ENCODE measurements around the gene KCNK17.

The KCNK17 gene, protein sequence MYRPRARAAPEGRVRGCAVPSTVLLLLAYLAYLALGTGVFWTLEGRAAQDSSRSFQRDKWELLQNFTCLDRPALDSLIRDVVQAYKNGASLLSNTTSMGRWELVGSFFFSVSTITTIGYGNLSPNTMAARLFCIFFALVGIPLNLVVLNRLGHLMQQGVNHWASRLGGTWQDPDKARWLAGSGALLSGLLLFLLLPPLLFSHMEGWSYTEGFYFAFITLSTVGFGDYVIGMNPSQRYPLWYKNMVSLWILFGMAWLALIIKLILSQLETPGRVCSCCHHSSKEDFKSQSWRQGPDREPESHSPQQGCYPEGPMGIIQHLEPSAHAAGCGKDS

DNA sequence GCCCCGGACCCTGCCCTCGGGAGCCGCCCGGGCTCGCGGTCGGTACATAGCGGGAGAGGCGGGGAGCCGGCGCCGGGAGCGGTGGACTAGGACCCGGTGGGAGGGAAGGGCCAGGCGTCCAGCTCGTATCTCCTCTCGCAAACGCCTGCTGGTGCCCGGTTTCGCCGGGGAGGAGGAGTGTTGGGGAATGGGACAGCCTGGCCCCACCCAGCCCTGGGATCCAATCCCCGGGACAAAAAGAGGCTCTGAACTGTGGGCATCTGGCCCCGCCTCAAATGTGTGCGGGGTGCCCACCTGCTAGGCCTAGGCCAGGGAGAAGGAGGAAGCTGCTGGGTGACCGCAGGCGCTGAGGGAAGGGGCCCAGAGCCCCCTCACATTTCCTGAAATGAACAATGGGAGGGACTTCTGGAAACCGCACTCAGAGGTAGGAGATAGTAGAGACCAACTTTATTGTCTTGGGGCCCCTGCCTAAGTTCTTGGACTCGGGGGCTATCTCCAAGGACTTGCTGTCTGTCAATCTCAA, at the start of gene KCNK17:
Gene KCNK17 (minus strand): TSS at position 147 of the 523 bp plus-strand sequence. CDS start 99 bp downstream, at position 48.
- DNase-seq (ENCODE audit: low read depth) = no peak

DNA sequence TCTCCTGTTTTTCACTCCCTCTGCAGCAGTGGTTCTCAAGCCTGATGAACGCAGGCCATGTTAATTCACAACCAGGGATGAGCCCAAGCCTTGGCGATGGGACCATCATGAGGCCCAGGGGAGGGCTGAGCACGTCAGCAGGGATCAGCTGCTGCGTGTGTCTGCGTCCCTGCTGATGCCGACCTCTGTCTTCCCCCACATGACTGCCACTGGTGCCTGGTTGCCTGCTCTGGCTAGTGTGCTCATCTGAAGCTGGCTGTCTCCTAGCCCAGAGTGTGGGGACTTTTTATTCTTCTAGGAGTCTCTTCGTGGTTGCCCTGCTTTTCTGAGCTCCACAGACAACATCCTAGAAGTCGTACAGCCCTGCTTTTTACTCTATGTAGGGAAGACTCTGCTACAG, 49.1 kb upstream of the KCNK17 start:
- no peak for DNase-seq (ENCODE audit: low read depth)

DNA sequence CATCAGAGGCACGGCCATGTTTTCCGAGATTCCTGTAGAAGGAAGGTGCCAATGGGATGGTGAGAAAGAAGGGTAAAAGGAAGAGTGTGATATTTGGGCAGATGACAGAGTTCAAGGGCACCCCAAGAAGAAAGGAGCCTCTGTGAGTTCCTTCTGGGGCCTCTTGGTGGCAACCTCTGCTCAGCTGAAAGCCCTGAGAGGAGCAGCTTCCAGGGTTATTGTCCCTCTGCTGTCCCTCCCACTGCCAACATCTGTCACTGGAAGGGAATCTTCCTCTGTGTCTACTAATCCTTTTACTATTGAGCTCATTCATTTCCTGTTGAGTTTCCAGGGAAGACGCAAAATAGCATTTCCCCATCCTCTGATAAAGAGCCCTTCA, 48.3 kb upstream of the KCNK17 start:
- no peak for DNase-seq (ENCODE audit: low read depth)

DNA sequence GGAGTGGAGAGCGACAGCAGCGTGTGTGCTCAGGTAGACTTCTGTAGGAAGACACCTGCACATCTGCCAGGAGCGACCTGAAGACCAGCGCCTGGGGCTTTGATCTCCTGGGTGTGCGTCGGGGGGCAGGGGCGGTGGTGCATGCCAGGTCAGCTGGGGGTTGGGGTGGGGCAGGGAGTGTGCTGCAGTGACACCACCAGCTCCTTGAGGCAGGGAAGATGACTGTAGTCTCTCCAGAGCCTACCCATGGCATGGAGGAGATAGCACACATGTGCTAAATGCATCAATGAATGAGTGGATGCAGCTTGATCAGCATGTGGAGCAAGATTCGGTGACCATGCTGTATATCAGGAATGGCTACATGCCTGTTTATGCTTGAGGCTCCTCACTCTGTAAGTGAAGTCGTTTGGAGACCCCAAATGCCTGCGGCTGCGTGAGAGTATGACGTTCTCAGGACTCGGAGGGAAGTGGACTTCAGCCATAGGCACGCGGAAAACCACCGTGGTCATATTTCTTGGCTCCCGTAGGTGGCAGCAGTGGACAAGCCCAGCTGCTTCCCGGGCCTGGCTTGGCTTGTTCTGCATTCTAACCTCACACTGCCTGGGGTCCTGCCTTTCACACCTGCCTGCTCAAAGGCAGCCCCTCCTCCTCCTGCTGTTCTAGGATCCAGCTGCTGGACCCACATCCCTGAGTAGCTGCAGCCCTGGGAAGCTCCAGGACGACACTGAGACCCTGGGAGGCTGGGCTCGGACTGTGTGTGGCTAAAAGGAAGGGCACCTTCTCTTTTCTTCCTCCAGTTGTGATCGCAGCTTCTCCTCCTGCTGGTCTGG, 47.7 kb upstream of the KCNK17 start:
- DNase-seq (ENCODE audit: low read depth) = peak; percentile 27

DNA sequence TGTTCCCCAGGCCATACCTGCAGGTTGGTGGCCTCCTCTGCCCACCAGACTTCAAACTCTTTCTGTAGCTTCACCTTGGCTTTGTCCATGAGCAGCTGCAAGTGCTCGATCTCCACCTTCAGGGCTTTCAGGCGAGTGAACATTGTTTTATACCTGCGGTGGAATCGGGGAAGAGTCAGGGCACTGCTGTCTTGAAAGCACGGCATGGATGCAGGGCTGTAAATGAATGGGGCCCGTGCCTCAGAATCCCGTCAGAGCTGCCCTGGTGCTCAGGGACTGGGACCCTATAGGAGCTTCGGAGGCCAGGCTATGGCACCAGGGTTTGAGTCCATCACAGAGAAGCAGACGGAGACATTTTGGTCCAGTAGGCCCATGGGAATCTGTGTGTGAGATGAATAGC, 46.2 kb upstream of the KCNK17 start:
- no peak for DNase-seq (ENCODE audit: low read depth)

DNA sequence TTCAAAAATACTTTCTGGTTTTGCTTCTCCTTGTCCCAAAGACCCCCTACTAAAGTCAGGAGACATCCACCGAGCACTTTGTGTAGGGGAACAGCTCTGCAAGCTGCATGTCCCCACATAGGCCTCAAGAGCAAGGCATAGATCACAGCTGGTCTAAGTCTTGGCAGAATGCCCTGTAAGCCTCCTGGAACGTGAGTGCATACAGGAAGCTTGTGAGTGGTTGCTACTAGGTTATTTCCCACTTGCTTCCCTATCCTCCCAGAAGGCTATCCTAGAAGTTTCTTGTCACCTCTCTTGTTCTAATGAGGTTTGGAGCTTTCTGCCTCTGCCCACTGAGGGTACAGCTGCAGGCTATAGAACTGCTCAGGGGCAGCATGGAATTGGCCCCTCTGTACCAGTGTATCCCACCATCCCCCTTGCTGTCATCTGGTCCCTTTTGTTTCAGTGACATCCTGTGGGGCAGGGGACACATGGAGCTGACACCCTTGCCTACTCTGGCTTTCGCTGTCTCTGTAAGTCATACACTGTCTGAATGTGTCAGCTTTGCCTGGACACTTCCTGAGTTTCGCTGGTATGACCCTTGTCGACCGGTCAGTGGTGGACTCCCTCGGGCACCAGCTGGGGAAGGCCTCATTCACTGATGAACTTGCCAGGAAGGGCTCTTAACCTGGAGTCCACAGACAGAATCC, 43.9 kb upstream of the KCNK17 start:
- DNase-seq (ENCODE audit: low read depth) = peak; percentile 13

DNA sequence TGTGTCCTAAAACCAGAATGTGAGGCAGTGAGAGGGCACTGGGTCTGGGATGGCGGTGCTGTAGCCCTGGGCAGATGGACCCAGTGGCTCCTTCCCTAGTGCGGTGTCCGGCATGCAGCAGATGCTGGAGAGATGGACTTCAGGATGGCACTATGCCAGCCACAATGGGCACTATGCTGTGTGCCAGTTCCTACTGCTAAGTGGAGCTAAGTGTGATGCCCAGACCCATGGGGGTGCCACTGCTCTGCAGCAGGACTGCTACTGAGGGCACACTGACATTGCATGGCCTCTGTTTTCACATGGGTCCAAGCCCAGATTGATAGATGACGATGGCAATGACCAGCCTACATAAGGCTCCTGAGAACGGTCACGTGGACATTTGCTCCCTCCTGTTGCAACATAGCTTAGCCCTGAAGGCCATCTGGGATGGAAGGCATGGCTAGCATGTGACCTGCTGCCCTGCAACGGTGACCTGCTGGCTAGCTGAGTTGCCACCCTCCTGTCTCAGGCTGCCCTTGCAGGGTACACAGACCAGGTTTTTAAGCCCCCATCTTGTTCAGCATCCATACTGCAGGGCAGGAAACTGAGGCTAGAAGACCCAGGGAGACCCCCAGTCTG, 39.6 kb upstream of the KCNK17 start:
- no peak for DNase-seq (ENCODE audit: low read depth)

DNA sequence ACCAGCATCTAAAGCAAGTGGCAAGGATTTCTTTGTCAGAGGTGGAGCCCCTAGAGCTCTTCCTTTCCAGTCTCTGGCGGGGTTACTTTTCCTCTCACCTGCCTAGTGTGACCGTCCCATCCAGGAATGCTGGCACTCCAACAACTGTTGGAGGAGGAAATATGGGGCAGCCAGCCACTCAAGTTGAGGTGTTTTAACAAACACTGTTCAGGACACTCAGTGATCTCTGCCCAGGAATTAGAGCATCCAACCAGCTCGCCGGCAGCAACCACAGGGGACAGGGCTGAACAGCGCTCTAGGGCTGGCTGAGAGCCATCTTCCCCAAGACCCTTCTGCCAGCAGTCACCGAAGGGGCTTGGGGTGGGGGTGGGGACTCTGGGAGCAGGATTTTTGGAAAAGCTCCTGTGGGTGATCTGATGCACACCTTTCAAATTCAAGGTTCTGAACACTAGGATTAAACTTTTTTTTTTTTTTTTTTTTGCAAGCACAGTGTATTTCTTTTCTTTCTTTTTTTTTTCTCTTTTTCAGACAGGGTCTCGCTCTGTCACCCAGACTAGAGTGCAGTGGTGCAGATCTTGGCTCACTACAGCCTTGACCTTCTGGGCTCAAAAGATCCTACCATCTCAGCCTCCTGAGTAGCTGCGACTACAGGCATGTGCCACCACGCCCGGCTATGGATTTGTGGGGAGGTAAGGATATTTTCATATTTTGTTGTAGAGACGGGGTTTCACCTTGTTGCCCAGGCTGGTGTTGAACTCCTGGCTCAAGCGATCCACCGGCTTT, 36.7 kb upstream of the KCNK17 start:
- DNase-seq (ENCODE audit: low read depth) = no peak

DNA sequence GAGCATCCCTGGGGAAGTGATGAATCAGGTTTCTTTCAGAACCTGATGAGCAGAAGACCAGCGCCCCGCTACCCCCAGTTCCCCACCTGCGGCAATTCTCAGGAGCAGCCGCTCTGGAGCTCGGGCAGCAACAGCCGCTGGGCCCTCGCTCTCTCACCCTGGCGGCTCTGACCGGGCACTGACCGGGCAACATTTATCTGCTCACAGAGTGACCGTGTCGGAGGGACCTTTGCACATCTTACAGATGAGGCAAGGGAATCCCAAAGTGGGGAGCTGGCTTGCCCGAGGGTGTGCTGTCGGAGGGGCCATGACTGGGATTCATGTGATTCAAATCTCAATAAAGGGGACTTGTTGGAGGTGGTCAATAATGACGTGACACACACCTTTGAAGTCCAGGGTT, 34.5 kb upstream of the KCNK17 start:
- DNase-seq (ENCODE audit: low read depth) = no peak

DNA sequence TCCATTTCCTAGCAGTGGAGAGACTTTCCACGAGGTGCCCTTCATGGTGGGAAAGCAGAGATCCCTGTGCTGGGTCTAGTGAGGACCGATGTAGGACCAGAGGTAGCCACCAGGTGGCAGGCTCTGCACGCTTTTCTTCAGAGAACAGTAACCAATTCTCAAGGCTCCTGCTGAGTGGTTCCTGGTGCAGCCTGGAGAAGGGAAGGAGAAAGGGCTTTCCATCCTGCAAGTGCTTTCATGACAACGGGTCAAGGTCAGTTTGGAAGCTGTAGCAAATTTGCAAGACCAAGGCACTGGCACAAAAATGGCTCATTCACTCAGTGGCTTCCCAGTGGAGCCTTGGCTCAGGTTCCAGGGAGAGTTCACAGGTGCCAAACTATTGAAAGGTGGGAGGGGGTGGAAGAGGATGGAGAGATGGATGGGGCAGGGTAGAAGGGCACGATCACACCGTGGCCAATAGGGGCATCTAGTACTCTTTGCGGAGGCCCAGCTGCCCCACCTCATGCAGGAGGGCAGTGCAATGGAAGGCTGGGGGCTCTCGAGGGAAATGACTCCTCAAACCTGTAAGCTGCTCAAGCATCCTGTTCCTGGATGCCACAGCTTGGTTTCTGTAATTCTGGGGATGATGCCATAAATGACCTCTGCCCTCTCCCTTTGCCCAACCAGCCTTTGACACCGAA, 33.8 kb upstream of the KCNK17 start:
- peak; percentile 32 for DNase-seq (ENCODE audit: low read depth)

DNA sequence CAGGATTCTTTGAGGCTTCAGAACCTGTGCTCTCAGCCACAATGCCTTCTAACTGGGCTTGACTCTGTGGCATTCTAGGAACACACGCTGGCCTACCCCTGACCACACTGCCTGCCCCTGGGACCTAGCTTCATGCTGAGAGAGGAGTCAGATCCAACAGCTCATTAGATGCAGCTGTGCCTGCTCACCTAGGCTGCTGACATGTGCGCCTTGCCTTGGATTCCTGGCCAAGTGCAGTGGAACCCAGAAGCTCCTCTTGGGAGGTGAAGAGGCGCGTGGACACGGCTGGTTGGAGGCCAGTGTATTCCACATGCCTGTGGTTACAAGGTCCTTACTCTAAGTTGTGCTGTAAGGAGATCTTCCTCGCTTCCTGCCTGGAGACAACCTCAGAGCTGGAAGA, 33.0 kb upstream of the KCNK17 start:
- DNase-seq (ENCODE audit: low read depth) = no peak

DNA sequence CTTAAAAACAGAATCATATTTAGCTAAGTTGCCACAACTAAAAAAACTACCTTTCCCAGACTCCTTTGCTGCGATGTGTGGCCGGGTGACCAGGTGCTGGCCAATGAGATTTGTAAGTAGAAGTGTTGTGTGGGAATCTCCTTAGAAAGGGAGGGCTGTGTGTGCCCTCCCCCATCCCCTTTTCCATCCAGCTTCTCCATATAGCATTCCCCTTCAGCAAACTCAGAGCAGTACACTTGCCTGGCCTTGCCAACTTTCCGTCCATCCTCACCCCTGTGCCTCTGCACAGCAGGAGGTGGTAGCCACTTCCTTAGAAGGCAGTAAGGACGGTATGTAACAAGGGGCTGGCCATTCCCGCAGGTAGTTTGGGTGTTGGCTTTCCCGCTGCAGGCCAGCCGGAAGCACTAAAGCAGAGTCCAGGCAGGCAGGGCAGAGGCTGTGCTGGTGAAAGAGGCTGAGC, 30.6 kb upstream of the KCNK17 start:
- no peak for DNase-seq (ENCODE audit: low read depth)

DNA sequence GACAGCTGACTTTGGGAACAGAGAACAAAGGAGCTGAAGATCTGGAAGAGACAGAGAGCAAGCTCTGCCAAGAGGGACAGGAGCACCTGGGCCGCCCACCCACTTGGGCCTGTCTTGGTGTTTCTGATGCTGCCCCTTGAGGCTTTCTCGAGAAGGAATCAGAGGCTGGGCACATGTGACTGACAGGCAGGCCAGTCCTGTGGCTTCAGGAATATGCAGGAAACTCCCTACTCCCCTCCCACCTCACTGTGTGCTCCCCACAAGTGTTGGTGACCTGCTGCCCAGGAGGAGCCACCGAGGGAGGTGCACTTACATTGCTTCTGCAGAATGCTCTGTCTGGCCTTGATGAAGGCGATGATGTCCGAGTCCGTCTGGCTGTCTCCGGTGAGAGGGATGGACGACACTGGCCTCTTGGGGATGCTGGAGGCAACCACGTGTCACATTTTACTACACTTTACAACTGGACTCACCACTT, 29.2 kb upstream of the KCNK17 start:
- DNase-seq (ENCODE audit: low read depth) = no peak

DNA sequence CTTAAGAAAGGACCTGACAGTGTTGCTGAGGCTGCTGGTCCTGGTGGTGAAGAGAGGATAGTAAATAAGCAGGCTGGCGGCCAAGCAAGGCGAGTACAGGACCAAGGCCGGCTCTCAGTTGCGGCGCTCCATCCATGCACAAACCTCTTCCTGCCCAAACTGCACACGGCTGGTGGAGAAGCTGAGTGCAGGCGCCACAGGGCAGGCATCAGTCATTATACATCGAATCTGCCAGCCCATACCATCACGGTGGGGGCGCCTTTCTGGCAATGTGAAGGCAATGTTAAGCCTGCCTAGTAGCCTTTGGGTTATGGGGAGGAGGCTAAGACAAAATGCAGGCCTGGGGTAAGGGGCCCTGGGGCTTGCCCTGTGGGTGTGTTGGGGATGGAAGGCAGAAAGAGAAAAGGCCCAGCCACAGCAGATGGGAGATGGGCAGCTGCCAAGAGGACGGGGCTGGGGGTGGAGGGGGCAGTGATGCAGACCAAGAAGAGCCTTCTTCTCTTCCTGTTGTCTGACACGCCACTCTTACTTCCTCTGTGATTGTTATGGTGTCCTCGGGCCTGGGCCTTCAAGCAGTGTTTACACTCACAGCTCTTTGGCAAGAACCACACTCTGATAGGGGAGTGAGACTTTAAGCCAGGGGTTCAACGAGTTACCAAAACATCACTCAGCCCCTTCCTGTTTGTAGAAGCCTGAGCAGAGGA, 28.6 kb upstream of the KCNK17 start:
- no peak for DNase-seq (ENCODE audit: low read depth)

DNA sequence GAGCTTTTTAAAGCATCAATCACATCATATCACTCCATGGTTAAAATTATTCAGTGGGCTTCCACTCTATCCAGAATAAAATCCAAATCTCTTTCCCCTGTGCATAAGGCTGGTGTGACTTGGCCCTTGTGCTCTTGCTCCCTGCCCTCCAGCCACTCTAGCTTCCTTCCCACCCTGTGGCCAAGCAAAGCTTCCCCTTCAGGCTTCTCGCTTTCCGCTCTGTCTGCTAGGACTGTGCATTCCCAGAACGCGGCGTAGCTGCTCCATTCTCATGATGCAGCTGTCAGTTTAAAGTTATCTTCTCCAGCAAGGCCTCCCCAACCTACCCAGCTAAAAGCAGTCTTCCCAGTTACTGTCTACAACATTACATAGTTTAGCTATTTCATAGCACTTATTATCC, 27.7 kb upstream of the KCNK17 start:
- no peak for DNase-seq (ENCODE audit: low read depth)

DNA sequence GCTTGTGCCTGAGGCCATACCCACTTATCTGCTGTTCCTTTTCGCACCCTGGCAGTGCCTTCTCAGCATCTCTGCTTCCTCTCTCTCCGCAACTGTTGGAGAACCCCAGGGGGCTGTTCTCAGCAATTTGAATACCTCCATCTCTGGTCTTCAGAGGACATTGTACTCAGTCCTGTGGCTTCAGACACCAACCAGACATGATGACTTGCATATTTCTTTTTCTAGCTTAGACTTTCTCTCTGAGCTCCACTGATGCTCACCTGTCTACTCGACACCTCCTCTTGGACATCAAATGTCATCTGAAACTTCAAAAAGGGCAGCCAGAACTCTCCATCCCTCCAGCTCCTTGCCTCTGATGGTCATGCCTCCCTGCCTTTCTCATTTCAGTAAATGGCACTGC, 27.1 kb upstream of the KCNK17 start:
- no peak for DNase-seq (ENCODE audit: low read depth)

DNA sequence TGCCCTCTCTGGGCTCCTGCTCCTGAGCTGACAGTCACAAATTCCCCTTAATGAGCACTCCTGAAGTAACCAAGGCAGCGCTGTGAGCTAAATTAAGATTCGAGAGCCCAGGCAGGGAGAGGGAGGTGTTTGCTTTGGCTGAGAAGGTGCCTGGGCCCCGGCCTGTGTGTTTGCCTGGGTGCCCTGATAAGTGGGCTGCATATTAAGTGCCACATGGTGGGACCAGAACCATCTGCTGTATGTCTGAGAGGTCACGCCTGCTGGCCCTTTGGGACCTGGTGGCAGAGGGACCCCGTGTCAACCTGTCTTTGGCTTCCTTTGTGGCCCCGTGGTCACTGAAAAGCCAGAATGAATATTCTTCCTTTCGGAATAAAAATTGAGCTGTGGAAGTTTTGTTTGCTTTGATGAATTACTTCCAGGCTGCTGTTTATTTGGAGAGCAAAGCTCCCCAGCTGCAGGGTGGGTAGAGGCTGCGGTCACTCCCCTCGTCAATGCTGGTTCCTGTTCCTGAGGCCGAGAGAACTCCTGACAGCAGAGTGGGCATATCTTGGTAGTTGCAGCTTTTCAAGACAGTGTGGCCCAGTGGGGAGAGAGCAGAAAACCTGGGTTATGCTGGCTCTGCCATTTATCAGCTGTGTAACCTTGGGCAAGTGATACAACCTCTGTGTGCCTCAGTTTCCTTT, 25.8 kb upstream of the KCNK17 start:
- DNase-seq (ENCODE audit: low read depth) = no peak

DNA sequence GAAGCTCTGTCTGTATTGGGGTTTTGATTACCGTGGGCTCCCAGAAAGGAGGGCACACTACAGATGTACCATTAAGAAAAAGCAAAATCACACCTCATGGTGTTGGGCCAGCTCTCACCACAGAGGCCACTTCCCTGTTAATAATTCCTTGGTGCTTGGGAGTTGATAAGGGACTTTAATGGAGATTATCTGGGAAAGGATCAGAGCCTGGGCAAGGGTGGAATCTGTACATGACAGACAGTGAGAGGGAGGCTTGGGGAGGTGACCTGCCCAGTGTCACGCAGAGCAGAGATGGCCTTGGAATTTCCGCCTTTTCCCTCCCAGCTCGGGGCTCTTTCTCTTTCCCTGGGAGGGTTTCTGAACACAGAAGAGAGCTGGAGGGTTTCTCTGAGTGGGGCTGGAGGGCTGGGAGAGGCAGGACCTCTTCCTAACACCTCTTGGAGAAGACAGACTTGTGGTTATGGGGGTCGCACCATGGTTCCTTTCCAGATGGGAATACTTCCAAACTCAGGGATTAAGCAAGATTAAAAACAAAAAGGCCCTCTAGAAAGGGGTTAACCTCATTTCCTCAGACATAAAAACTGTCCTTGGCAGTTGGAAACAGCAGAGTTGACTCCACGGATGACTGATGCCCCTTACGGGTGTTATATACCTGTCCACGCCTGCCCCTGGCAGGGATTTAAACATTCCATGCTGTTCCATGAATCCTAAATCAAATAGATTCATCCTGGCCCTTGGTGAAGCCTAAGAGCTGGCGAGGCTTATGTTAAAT, 25.1 kb upstream of the KCNK17 start:
- no peak for DNase-seq (ENCODE audit: low read depth)

DNA sequence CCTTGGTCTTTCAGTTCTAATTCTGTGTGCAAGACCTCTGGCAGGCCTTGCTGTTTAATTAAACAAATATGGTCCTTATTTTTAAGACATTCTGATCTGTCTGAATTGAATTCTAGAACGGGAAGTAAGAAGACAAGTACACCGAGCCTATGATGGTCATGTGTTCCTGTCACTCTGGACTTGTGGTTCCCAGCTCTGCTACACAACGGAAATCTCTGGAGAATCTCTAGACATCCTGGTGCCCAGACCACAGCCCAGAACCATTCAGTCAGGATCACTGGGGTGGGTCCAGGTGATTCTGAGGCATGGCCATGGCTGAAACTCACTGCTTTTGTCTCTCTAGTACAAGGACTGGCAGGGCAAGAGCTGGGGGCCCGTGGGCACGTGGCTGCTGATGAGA, 24.2 kb upstream of the KCNK17 start:
- DNase-seq (ENCODE audit: low read depth) = no peak

Measured in amniotic epithelial cell (primary cell).